Measurements from ENCODE around the gene CDC42SE2. TPM values are rescaled to one million over a fixed set of nuclear protein-coding genes. Genes with fewer than 3 reads are reported as not detected.

The CDC42SE2 gene
- total RNA-seq, 4 donors from 2014 or later: 10.4 to 28.4 (median 22.1) TPM

- TF ChIP-seq POLR2A (IDR thresholded peaks at IDR 0.05): no peak
- no peak for TF ChIP-seq CTCF (IDR thresholded peaks at IDR 0.05)
- H3K4me3 ChIP-seq: no peak overlapping the region
- H3K4me1 ChIP-seq: peaks cover 0 to 67% (median 8%) of the 10 kb centered on the region in 3 donors
- intact Hi-C loops (cut with DNase I): no loop called here
- H3K36me3 ChIP-seq: no peaks in the 10 kb centered on the region
- no peak for DNase-seq
- H3K27me3 ChIP-seq: no peaks in the 10 kb centered on the region
- no peak overlapping the region for H3K27ac ChIP-seq
- H3K9me3 ChIP-seq: no peaks in the 10 kb centered on the region
- 42 to 63% methylated on average over 5 of the region's 5 CpGs for WGBS, 2 donors
Observed at GRCh38 chr5:131272307-131272706, 8.5 kb downstream of the CDC42SE2 start.

GRCh38 chr5:131272724-131273123, 8.9 kb downstream of the CDC42SE2 start:
- TF ChIP-seq POLR2A (IDR thresholded peaks at IDR 0.05) (no peak), CTCF (IDR thresholded peaks at IDR 0.05) (no peak)
- DNase-seq: no peak
- H3K4me3 ChIP-seq: no peak overlapping the region
- no peaks in the 10 kb centered on the region for H3K9me3 ChIP-seq
- peaks cover 0 to 63% (median 8%) of the 10 kb centered on the region in 3 donors for H3K4me1 ChIP-seq
- no peaks in the 10 kb centered on the region for H3K36me3 ChIP-seq
- intact Hi-C loops (cut with DNase I): no loop called here
- 80 to 86% methylated on average over 2 of the region's 2 CpGs for WGBS, 2 donors
- H3K27ac ChIP-seq: no peak overlapping the region
- H3K27me3 ChIP-seq: no peaks in the 10 kb centered on the region

GRCh38 chr5:131274326-131275063, 10.6 kb downstream of the CDC42SE2 start:
- no peaks in the 10 kb centered on the region for H3K27me3 ChIP-seq
- WGBS, 2 donors: 75 to 76% methylated on average over 6 of the region's 6 CpGs
- no peak overlapping the region for H3K4me3 ChIP-seq
- H3K27ac ChIP-seq: no peak overlapping the region
- peaks cover 3 to 52% (median 3%) of the 10 kb centered on the region in 3 donors for H3K4me1 ChIP-seq
- no peaks in the 10 kb centered on the region for H3K36me3 ChIP-seq
- no peaks in the 10 kb centered on the region for H3K9me3 ChIP-seq
- TF ChIP-seq CTCF (IDR thresholded peaks at IDR 0.05): no peak
- no peak for TF ChIP-seq POLR2A (IDR thresholded peaks at IDR 0.05)
- intact Hi-C loops (cut with DNase I): no loop called here
- DNase-seq: no peak

- WGBS, 2 donors: 68 to 76% methylated on average over 6 of the region's 6 CpGs
- peaks cover 3 to 52% (median 8%) of the 10 kb centered on the region in 3 donors for H3K4me1 ChIP-seq
- DNase-seq: no peak
- H3K36me3 ChIP-seq: no peaks in the 10 kb centered on the region
- no peak overlapping the region for H3K4me3 ChIP-seq
- no peaks in the 10 kb centered on the region for H3K27me3 ChIP-seq
- H3K9me3 ChIP-seq: no peaks in the 10 kb centered on the region
- intact Hi-C loops (cut with DNase I): no loop called here
- no peak overlapping the region for H3K27ac ChIP-seq
- no peak for TF ChIP-seq POLR2A (IDR thresholded peaks at IDR 0.05)
- TF ChIP-seq CTCF (IDR thresholded peaks at IDR 0.05): no peak
Observed at GRCh38 chr5:131276072-131276471, 12.2 kb downstream of the CDC42SE2 start.

GRCh38 chr5:131277447-131277846, 13.6 kb downstream of the CDC42SE2 start:
- Histone ChIP-seq H3K4me1 (peaks cover 9 to 57% (median 11%) of the 10 kb centered on the region in 3 donors), H3K4me3 (no peak overlapping the region), H3K9me3 (no peaks in the 10 kb centered on the region), H3K27me3 (no peaks in the 10 kb centered on the region), H3K27ac (no peak overlapping the region), H3K36me3 (no peaks in the 10 kb centered on the region)
- intact Hi-C loops (cut with DNase I): no loop called here
- TF ChIP-seq POLR2A (IDR thresholded peaks at IDR 0.05) (no peak), CTCF (IDR thresholded peaks at IDR 0.05) (no peak)
- DNase-seq: no peak

Data from esophagus squamous epithelium (tissue), 5 donors.